Neural progenitor cell (in vitro differentiated cells): ENCODE measurements around the gene TSPAN14. TPM values are rescaled to one million over a fixed set of nuclear protein-coding genes. Genes with fewer than 3 reads are reported as not detected.
"Not testable (repeated sequence)": the region's sequence is repeated elsewhere in the genome, so short reads cannot be mapped to it uniquely, and the experiment has no call there.

Experiments used
- DNase-seq: peaks from one replicate; pipeline ENCODE4 v3.0.0-alpha.2; 2016; ENCODE audit warnings: low spot score
- H2AFZ ChIP-seq: fragments of 200-600 bp; sonication (generic); replicated peaks from 2 replicates; pipeline ENCODE4 v1.6.1; 2016; ENCODE audit warnings: antibody characterized with exemption
- H3F3A ChIP-seq: fragments of 200-600 bp; sonication (generic); 2 replicates; pipeline ENCODE4 v1.6.1; 2016; ENCODE audit warnings: antibody characterized with exemption, low read depth
- H3K27ac ChIP-seq: fragments of 200-600 bp; sonication (generic); 2 replicates; pipeline ENCODE4 v1.5.1; 2016; ENCODE audit warnings: mild to moderate bottlenecking
- H3K27me3 ChIP-seq: fragments of 200-600 bp; sonication (generic); 2 replicates; pipeline ENCODE4 v1.6.1; 2016; ENCODE audit warnings: mild to moderate bottlenecking, moderate library complexity
- H3K36me3 ChIP-seq: fragments of 200-600 bp; sonication (generic); 2 replicates; pipeline ENCODE4 v1.5.1; 2016
- H3K4me1 ChIP-seq: fragments of 200-600 bp; sonication (generic); 2 replicates; pipeline ENCODE4 v1.6.1; 2016; ENCODE audit warnings: mixed run types
- H3K4me2 ChIP-seq: fragments of 200-600 bp; sonication (generic); 2 replicates; pipeline ENCODE4 v1.6.1; 2016
- H3K4me3 ChIP-seq: fragments of 200-600 bp; sonication (generic); 2 replicates; pipeline ENCODE4 v1.5.1; 2016
- H3K79me2 ChIP-seq: fragments of 200-600 bp; sonication (generic); 2 replicates; pipeline ENCODE4 v1.6.1; 2016; ENCODE audit warnings: low read depth
- H3K9ac ChIP-seq: fragments of 200-600 bp; sonication (generic); 2 replicates; pipeline ENCODE4 v1.6.1; 2016
- H3K9me3 ChIP-seq: fragments of 200-600 bp; sonication (generic); 2 replicates; pipeline ENCODE4 v1.5.1; 2016; ENCODE audit warnings: low read depth
- H4K20me1 ChIP-seq: fragments of 200-600 bp; sonication (generic); 2 replicates; pipeline ENCODE4 v1.6.1; 2016; ENCODE audit warnings: low read depth
- H3K27ac Mint-ChIP-seq: 3 replicates; pipeline ENCODE4 v1.8.0; 2021; ENCODE audit warnings: mixed read lengths
- H3K27me3 Mint-ChIP-seq: 2 replicates; pipeline ENCODE4 v1.8.0; 2022; ENCODE audit warnings: low read depth, mild to moderate bottlenecking, inconsistent platforms, moderate library complexity, mixed read lengths; ENCODE audit not compliant: insufficient read depth
- H3K36me3 Mint-ChIP-seq: 3 replicates; pipeline ENCODE4 v1.8.0; 2021; ENCODE audit warnings: mixed read lengths
- H3K4me1 Mint-ChIP-seq: 3 replicates; pipeline ENCODE4 v1.8.0; 2021; ENCODE audit warnings: mixed read lengths
- H3K4me3 Mint-ChIP-seq: 3 replicates; pipeline ENCODE4 v1.8.0; 2021; ENCODE audit warnings: mild to moderate bottlenecking, moderate library complexity, mixed read lengths
- H3K9me3 Mint-ChIP-seq: 3 replicates; pipeline ENCODE4 v1.8.0; 2020; ENCODE audit warnings: mixed read lengths
- CTCF ChIP-seq: fragments of 200-600 bp; sonication (generic); IDR thresholded peaks from 2 replicates; pipeline ENCODE4 v1.5.1; 2017; ENCODE audit warnings: antibody characterized with exemption, mild to moderate bottlenecking
- EZH2 ChIP-seq: fragments of 200-600 bp; sonication (generic); IDR thresholded peaks from 2 replicates; pipeline ENCODE4 v1.6.1; 2017; ENCODE audit warnings: antibody characterized with exemption, mild to moderate bottlenecking, moderate library complexity
- EZH2phosphoT487 ChIP-seq: fragments of 200-600 bp; sonication (generic); IDR thresholded peaks from 2 replicates; pipeline ENCODE4 v1.6.1; 2017; ENCODE audit warnings: antibody characterized with exemption
- total RNA-seq: library from RNA; depleted of rRNA; stranded (reverse); fragments of >200 nt; gene quantifications from 2 replicates; pipeline ENCODE4 v1.2.3, GENCODE V29; 2015; ENCODE audit warnings: low replicate concordance

TSPAN14 gene
- total RNA-seq, 1 donor from 2014 or later, result 32.7 TPM

DNA sequence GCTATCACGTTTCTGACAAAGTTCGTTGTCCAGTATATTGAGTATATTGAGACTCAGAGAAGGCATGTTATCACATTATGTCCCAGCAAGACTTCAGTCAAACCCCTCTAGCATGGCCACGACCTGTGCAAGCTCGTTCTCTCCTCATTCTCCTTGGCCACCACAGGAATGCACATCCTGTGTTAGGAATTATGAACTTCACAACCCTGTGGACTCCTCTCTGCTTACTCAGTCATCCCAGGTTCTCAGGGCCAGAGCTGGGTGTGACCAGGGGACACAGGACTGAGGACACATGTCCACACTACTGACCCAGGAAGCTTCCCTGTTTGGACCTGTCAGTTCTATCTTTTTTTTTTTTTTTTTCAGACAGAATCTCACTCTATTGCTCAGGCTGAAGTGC lies 87.9 kb downstream of the TSPAN14 start:
- DNase-seq, result no peak

GRCh38 chr10:80542652-80543318 lies 88.7 kb downstream of the TSPAN14 start:
- DNase-seq, result no peak
- peaks cover 2% of the 10 kb centered on the region for H3K4me1 ChIP-seq
- H3K27me3 Mint-ChIP-seq, result peaks cover 4% of the 10 kb centered on the region

More for the DNA sequence above, 87.9 kb downstream of the TSPAN14 start:
- no peaks in the 10 kb centered on the region for H4K20me1 ChIP-seq
- H3K79me2 ChIP-seq, result no peaks in the 10 kb centered on the region
- Mint-ChIP-seq H3K36me3 (peaks cover 3% of the 10 kb centered on the region), H3K4me1 (peaks cover 15% of the 10 kb centered on the region), H3K27me3 (peaks cover 4% of the 10 kb centered on the region), H3K4me3 (no peak overlapping the region), H3K27ac (peak overlapping the region; percentile 14), H3K9me3 (peaks cover 2% of the 10 kb centered on the region)
- H3K27me3 ChIP-seq, result no peaks in the 10 kb centered on the region
- H3K9me3 ChIP-seq, result no peaks in the 10 kb centered on the region
- H3K36me3 ChIP-seq, result no peaks in the 10 kb centered on the region
- H3K27ac ChIP-seq, result no peak overlapping the region
- H3K9ac ChIP-seq, result no peak overlapping the region
- no peak overlapping the region for H3K4me2 ChIP-seq
- peaks cover 6% of the 10 kb centered on the region for H3F3A ChIP-seq
- no peak overlapping the region for H2AFZ ChIP-seq
- H3K4me1 ChIP-seq, result peaks cover 9% of the 10 kb centered on the region
- TF ChIP-seq CTCF (no peak), EZH2phosphoT487 (no peak), EZH2 (no peak)
- H3K4me3 ChIP-seq, result no peak overlapping the region

DNA sequence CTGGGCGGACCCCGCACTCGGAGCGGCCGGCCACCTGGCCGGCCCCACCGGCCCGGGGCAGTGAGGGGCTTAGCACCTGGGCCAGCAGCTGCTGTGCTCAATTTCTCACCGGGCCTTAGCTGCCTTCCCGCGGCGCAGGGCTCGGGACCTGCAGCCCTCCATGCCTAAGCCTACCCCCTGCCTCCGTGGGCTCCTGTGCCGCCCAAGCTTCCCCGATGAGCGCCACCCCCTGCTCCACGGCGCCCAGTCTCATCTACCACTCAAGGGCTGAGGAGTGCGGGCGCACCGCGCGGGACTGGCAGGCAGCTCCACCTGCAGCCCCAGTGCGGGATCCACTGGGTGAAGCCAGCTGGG lies 89.2 kb downstream of the TSPAN14 start:
- H3K36me3 Mint-ChIP-seq, H3K36me3 ChIP-seq, H3K4me3 ChIP-seq, H3K27ac Mint-ChIP-seq, H4K20me1 ChIP-seq, H3K4me1 ChIP-seq, H3F3A ChIP-seq, H3K79me2 ChIP-seq, H3K9me3 ChIP-seq, H3K4me2 ChIP-seq, H3K4me3 Mint-ChIP-seq, DNase-seq, H2AFZ ChIP-seq, H3K9me3 Mint-ChIP-seq, H3K9ac ChIP-seq, H3K27me3 ChIP-seq, H3K4me1 Mint-ChIP-seq, H3K27me3 Mint-ChIP-seq, H3K27ac ChIP-seq: not testable (repeated sequence)

More at GRCh38 chr10:80542652-80543318, 88.7 kb downstream of the TSPAN14 start:
- H3K9ac ChIP-seq, result no peak overlapping the region
- H3K9me3 ChIP-seq, result no peaks in the 10 kb centered on the region
- Mint-ChIP-seq H3K27ac (no peak overlapping the region), H3K36me3 (peaks cover 3% of the 10 kb centered on the region), H3K9me3 (peaks cover 2% of the 10 kb centered on the region), H3K4me1 (peaks cover 10% of the 10 kb centered on the region), H3K4me3 (no peak overlapping the region)
- no peaks in the 10 kb centered on the region for H4K20me1 ChIP-seq
- TF ChIP-seq CTCF, result no peak
- TF ChIP-seq EZH2, result no peak
- TF ChIP-seq EZH2phosphoT487, result no peak
- no peaks in the 10 kb centered on the region for H3K79me2 ChIP-seq
- no peak overlapping the region for H3K4me2 ChIP-seq
- no peaks in the 10 kb centered on the region for H3F3A ChIP-seq
- H3K27ac ChIP-seq, result no peak overlapping the region
- no peak overlapping the region for H2AFZ ChIP-seq
- H3K27me3 ChIP-seq, result no peaks in the 10 kb centered on the region
- H3K4me3 ChIP-seq, result no peak overlapping the region
- no peaks in the 10 kb centered on the region for H3K36me3 ChIP-seq

- H3F3A ChIP-seq, result no peaks in the 10 kb centered on the region
- peak overlapping the region; percentile 24 for H3K27ac Mint-ChIP-seq
- H3K4me3 Mint-ChIP-seq, result no peak overlapping the region
Measured at GRCh38 chr10:80544316-80544953, 90.3 kb downstream of the TSPAN14 start.

More at GRCh38 chr10:80544316-80544953, 90.3 kb downstream of the TSPAN14 start:
- no peak for TF ChIP-seq EZH2phosphoT487
- no peak for TF ChIP-seq CTCF
- TF ChIP-seq EZH2, result no peak
- Histone ChIP-seq H3K9ac (no peak overlapping the region), H3K4me2 (no peak overlapping the region), H2AFZ (no peak overlapping the region), H4K20me1 (no peaks in the 10 kb centered on the region), H3K4me3 (no peak overlapping the region), H3K27me3 (no peaks in the 10 kb centered on the region), H3K79me2 (no peaks in the 10 kb centered on the region), H3K4me1 (peaks cover 2% of the 10 kb centered on the region), H3K36me3 (no peaks in the 10 kb centered on the region), H3K9me3 (no peaks in the 10 kb centered on the region), H3K27ac (no peak overlapping the region)
- H3K27me3 Mint-ChIP-seq, result peaks cover 4% of the 10 kb centered on the region
- H3K9me3 Mint-ChIP-seq, result peaks cover 2% of the 10 kb centered on the region
- peaks cover 3% of the 10 kb centered on the region for H3K36me3 Mint-ChIP-seq
- no peak for DNase-seq
- peaks cover 12% of the 10 kb centered on the region for H3K4me1 Mint-ChIP-seq
